Measurements from ENCODE around the gene RARG.

DNA sequence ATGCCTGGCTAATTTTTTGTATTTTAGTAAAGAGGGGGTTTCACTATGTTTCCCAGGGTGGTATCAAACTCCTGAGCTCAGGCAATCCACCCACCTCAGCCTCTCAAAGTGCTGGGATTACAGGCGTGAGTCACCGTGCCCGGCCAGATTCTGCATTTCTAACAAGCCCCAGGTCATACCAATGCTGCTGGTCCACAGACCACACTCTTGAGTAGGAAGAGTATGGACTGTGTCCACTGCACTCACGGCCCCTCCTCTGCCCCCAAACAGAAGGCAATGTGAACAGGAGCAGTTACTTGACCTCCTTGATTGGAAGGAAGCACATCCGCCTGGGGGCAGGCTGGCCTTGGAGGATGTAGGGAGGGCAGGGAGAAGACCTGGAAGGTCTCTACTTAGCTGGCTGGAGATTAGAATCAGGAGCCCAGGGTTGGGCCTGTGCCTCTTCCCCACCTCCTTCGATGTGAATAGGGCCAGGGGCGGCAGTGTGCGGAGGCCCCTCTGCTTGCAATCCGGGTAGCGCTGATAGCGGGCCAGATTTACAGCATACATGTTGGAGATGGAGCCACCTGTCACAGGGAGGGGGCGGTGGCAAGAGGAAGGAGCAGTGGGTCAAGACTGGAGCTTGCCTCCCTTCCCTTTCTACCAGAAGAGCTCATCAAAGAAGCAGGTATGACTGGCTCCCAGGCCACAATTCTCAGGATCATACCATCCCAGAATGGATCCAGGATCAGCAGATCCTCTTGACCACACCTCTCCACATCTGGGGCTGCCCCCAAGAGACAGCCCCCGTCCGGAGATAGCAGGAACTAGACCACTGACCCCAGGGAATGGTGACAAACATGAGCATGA is 60.9 kb downstream of the RARG start:
- TF ChIP-seq CTCF (IDR thresholded peaks at IDR 0.05; ENCODE audit: insufficient read depth, low read depth, low read length) (no peak), EZH2 (IDR thresholded peaks at IDR 0.05; ENCODE audit: insufficient read depth, low read length) (no peak)

All from astrocyte (in vitro differentiated cells and primary cell).